ENCODE results near the gene GLI1.

GLI1 gene

GRCh38 chr12:57464569-57464968 lies 5.0 kb downstream of the GLI1 start:
- TF ChIP-seq TCF4 (CRISPR knock-in tag; IDR thresholded peaks at IDR 0.05; ENCODE audit: borderline replicate concordance) (no peak), CSRNP3 (CRISPR knock-in tag; IDR thresholded peaks at IDR 0.05) (no peak)
- no peak for ATAC-seq

GRCh38 chr12:57465030-57465746 lies 5.6 kb downstream of the GLI1 start:
- TF ChIP-seq ESRRG (CRISPR knock-in tag; IDR thresholded peaks at IDR 0.05): no peak
- TF ChIP-seq ZFP30 (CRISPR knock-in tag; IDR thresholded peaks at IDR 0.05): no peak
- no peak for TF ChIP-seq PPARA (CRISPR knock-in tag; IDR thresholded peaks at IDR 0.05; ENCODE audit: borderline replicate concordance)
- TF ChIP-seq POU6F1 (CRISPR knock-in tag; IDR thresholded peaks at IDR 0.05; ENCODE audit: borderline replicate concordance, low read depth): no peak
- ATAC-seq: no peak

GRCh38 chr12:57465747-57466505 lies 6.3 kb downstream of the GLI1 start:
- no peak for TF ChIP-seq ESRRG (CRISPR knock-in tag; IDR thresholded peaks at IDR 0.05)
- TF ChIP-seq CSDC2 (CRISPR knock-in tag; IDR thresholded peaks at IDR 0.05): no peak
- no peak for TF ChIP-seq TOX (CRISPR knock-in tag; IDR thresholded peaks at IDR 0.05; ENCODE audit: borderline replicate concordance)
- TF ChIP-seq ISL1 (CRISPR knock-in tag; IDR thresholded peaks at IDR 0.05): no peak
- ATAC-seq: no peak

- TF ChIP-seq ISL1 (CRISPR knock-in tag; IDR thresholded peaks at IDR 0.05) (no peak), ESRRG (CRISPR knock-in tag; IDR thresholded peaks at IDR 0.05) (no peak), TCF4 (CRISPR knock-in tag; IDR thresholded peaks at IDR 0.05; ENCODE audit: borderline replicate concordance) (no peak), ZFP30 (CRISPR knock-in tag; IDR thresholded peaks at IDR 0.05) (no peak), ZNF565 (CRISPR knock-in tag; conservative IDR thresholded peaks at IDR 0.05; ENCODE audit: low read depth) (no peak), PATZ1 (CRISPR knock-in tag; IDR thresholded peaks at IDR 0.05; ENCODE audit: borderline replicate concordance) (no peak), ARNTL (CRISPR knock-in tag; IDR thresholded peaks at IDR 0.05; ENCODE audit: borderline replicate concordance, low read depth) (no peak), CSDC2 (CRISPR knock-in tag; IDR thresholded peaks at IDR 0.05) (no peak), RARB (CRISPR knock-in tag; IDR thresholded peaks at IDR 0.05) (no peak), OSR1 (CRISPR knock-in tag; IDR thresholded peaks at IDR 0.05) (no peak), ZNF70 (CRISPR knock-in tag; IDR thresholded peaks at IDR 0.05) (no peak), TSHZ2 (CRISPR knock-in tag; IDR thresholded peaks at IDR 0.05) (no peak), PPARA (CRISPR knock-in tag; IDR thresholded peaks at IDR 0.05; ENCODE audit: borderline replicate concordance) (no peak), TOX (CRISPR knock-in tag; IDR thresholded peaks at IDR 0.05; ENCODE audit: borderline replicate concordance) (no peak), ZNF8 (CRISPR knock-in tag; IDR thresholded peaks at IDR 0.05) (no peak)
- no peak for ATAC-seq
These were observed 7.8 kb downstream of the GLI1 start for GRCh38 chr12:57467212-57467874.

All from SK-N-SH treated with all-trans-retinoic acid at 6 μM for 48 hours (cell line).